ENCODE results near the gene HELQ. TPM values are rescaled to one million over a fixed set of nuclear protein-coding genes. Genes with fewer than 3 reads are reported as not detected.

Gene HELQ
- total and polyA plus RNA-seq, 9 of the 15 experiments (the other 6 are each of a cell fraction or from before 2014, with no cell fraction given): 3.5 to 15.2 (median 11.9) TPM

- TF ChIP-seq SAFB2 (IDR thresholded peaks at IDR 0.05; ENCODE audit: borderline replicate concordance, low read depth, low read length, severe bottlenecking) (no peak), MEIS2 (IDR thresholded peaks at IDR 0.05; ENCODE audit: partially characterized antibody) (peak; percentile 90), ARID3A (IDR thresholded peaks at IDR 0.05; ENCODE audit: borderline replicate concordance, low read depth, low read length) (no peak), BRF2 (IDR thresholded peaks at IDR 0.05; ENCODE audit: borderline replicate concordance, insufficient read depth, insufficient read length) (no peak), ZBTB12 (CRISPR knock-in tag; IDR thresholded peaks at IDR 0.05) (no peak), ZBTB43 (CRISPR knock-in tag; IDR thresholded peaks at IDR 0.05) (no peak), ARHGAP35 (IDR thresholded peaks at IDR 0.05; ENCODE audit: partially characterized antibody) (no peak), GATA2 (CRISPR knock-in tag; IDR thresholded peaks at IDR 0.05) (peak; percentile 57; the same call in 1 of the 2 replicates), ZNF311 (CRISPR knock-in tag; IDR thresholded peaks at IDR 0.05) (no peak), ZC3H4 (CRISPR knock-in tag; IDR thresholded peaks at IDR 0.05; ENCODE audit: borderline replicate concordance) (no peak), SRF (CRISPR knock-in tag; IDR thresholded peaks at IDR 0.05) (no peak), ZNF197 (CRISPR knock-in tag; IDR thresholded peaks at IDR 0.05; ENCODE audit: low read depth) (0 out of 2 replicates have a peak, but pooled peaks have one; percentile 63), SNIP1 (IDR thresholded peaks at IDR 0.05; ENCODE audit: low read depth) (no peak), SMAD4 (CRISPR knock-in tag; conservative IDR thresholded peaks at IDR 0.05) (no peak), CLOCK (CRISPR knock-in tag; IDR thresholded peaks at IDR 0.05; ENCODE audit: borderline replicate concordance) (no peak), NCOR1 (IDR thresholded peaks at IDR 0.05) (peak; percentile 71), TAF9B (IDR thresholded peaks at IDR 0.05; ENCODE audit: partially characterized antibody) (no peak), CAMTA2 (CRISPR knock-in tag; conservative IDR thresholded peaks at IDR 0.05) (no peak), ZFP36 (IDR thresholded peaks at IDR 0.05; ENCODE audit: low read depth, low read length, partially characterized antibody) (no peak)
Measured at GRCh38 chr4:83364312-83364711, 91.3 kb downstream of the HELQ start (continued).

All from K562 (cell line).